NCI-H82 treated with DMSO at 0.1 percent for 48 hours (cell line): Measurements from ENCODE around the gene CDKL4.
"Not testable (repeated sequence)": the region's sequence is repeated elsewhere in the genome, so short reads cannot be mapped to it uniquely, and the experiment has no call there.

Source experiments
- DNase-seq: peaks from one replicate; lab custom pipeline; 2025; ENCODE audit not compliant: unreplicated experiment; lab: John Stamatoyannopoulos, UW

The CDKL4 gene

DNA sequence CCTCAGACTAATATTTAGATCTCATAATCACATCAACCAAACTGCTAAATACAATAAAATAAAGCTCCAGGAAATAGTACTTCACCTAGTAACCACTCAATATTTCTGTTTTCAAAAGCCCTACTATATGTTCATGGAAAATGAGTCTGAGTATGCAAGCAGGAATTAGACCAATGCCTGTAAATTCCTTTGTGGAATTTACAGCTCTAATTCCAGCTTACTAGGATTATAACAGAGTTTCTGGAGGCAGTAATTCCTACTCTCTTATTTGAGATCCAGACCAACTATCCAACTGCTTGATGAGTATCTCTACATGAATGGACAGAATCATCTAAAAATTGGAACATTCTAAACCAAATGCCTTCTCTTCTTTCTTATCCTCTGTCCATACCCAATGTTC, 11.6 kb downstream of the CDKL4 start:
- DNase-seq, result no peak

DNA sequence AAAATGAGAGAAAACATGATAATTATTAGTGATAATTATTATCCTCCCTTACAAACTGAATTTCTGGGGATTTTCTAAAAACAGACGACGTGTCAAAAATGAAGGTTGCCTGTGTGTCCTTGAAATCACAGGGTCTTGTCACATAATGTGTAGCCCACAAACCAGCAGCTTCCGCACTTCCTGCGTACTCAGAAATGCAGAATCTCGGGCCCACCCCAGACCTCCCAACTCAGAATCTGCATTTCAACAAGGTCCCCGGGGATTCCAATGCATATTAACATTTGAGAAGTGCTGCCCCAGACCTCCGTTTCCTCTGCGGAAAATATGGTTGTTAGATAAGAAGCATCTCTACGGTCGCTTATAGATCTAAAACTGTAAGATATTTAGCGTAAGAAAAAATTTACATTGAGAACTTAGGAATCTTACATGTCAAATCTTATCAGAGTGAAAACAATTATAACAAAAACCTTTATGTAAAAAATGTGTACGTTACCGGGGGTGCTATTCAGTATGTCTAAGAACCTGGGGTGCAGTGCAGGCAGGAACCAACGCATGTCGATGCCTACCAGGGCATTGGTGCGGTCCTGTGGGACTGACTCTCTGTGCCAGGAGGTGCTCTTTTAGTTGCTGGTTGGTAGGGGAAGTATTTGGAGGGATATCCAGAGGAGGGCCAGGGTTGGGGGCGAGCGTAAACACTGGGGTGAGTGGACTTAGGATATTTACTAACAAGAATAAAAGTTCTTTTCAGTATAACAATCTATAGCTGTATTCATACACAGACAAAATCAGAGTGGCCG, 15.2 kb downstream of the CDKL4 start:
- no peak for DNase-seq

DNA sequence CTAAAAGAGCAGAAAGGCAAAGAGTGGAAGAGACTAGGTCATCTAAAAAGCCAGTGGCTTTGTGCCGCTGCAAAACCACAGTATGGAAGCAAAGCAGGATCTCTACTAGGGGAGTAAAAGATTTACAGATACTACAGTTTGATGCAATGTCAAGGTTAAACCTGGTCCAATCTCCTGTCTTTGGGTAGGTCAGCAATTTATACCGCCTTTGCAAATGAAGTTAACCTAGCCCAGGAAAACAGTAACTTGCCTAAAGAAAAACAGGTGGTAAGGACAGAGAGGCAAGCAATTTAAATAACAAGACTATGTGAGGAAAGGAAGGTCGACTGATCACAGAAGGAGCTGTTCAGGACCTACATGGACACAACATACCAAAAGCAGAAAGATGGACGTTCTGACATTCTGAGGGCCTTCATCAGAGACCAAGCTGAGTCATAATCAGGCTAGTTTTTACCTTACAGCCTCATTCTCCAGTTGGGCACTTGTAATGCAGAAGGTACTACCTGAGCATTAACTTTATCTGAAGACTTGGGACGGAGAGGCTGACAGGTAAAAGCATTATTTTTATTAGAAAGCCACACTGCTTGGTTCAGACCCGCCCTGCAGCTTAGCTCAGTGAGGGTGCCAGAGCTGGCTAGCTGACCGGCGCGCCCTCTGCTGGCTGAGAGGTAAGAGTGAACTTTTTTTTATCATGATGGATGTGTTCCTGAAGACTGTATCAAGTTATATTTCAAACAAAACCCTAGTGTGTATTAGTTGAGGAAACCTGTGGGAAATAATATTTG, 15.9 kb downstream of the CDKL4 start:
- DNase-seq, result peak; percentile 44

DNA sequence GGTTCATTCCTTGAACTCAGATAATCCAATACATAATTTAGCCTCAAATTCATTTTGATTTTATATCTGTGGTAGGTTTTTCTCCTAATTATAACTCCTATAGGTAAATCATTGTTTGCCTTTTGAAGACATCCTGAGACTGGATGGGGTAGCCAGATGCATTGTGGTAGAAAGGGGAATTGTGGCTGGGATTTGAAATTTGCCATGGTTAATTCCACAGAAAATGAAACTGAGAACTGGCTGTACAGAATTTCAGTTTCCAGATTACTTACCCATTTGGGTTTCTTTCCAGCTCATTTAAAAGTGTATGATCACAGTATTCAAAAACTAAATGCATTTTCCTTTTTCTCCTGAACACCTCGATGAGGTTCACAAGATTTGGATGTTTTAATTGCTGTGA, 18.2 kb downstream of the CDKL4 start:
- no peak for DNase-seq

DNA sequence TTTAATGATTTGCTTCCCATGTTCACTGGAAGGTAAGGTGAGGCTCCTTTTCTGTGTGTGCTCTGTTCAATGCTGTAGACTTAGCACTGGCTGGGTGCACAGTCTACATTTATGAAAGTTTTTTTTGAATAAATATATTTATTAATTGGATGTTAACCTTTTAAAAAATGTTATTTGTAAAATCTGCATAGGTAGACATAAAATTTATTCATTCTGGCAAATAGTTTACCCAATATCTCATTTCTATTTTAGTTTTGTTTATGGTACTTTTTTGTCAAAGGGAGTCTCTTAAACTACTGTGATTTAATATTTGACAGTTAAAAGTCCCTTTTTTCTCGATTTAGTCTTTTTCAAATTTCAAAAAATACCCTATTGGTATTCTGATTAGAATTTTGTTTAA, 19.9 kb downstream of the CDKL4 start:
- no peak for DNase-seq

DNA sequence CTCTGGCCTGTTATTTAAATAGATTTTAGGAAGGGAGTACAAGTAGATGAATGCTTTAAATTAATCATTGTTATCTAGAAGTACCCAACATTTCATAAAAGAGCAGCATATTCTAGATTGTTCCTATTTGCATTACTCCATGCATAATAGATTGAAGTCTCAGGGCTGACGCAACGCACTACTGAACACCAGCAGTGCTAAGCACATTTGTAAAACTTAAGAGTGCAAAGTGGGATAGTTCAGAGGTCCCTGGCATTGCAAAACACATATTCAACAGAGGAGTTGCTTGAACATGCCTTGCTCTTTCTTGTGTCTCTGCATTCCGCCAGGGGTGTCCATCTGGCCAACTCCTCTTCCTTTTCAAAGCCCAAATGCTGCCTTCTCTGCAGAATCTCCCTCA, 22.3 kb downstream of the CDKL4 start:
- no peak for DNase-seq

DNA sequence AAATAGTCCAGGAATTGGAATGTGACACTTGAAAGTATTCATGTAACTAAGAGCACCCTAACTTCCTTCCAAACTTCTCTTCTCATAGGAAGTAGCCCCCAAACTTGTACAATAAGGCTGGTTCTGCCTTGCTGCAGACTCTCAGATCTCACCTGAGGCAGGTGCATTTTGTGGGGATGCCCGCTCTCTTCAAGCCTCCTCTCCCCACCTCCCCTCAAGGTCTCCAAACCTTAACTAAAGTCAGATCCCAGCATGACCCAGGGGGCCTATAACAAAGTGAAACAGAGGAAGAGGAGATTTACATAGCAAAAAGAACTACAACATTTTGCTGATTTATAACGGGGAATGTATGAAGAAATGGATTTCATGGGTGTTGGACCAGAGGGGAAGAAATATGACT, 23.6 kb downstream of the CDKL4 start:
- DNase-seq, result no peak

DNA sequence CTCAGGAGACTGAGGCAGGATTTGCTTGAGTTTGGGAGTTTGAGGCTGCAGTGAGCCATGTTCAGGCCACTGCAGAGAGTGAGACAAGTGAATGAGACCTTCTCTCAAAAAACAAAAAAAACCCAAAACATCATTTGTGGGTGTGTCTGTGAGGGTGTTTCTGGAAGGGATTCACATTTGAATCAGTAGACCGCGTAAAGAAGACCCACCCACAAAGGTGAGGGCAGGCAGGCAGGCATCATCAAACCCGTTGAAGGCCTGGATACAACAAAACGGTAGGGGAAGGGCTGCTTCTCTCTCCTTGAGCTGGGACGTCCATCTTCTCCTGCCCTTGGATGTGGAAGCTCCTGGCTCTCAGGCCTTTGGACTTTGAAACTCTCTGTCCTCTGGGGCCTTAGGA, 25.4 kb downstream of the CDKL4 start:
- DNase-seq, result no peak

DNA sequence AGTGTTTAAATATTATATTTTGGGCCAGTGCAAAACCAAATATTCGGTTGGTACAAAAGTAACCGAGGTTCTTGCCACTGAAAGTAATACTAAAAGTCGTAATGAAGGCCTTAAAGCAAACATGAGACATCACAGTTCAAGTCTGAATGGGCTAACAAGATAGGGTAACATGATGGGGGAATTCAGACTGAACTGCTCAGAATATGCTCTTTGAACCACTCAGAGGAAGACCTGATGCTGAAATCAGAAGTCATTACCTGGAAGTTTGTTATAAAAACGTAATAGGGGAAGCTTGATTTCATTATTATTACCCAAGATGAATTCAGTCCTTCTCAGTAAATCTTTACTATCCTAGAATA, 26.6 kb downstream of the CDKL4 start:
- DNase-seq, result no peak

DNA sequence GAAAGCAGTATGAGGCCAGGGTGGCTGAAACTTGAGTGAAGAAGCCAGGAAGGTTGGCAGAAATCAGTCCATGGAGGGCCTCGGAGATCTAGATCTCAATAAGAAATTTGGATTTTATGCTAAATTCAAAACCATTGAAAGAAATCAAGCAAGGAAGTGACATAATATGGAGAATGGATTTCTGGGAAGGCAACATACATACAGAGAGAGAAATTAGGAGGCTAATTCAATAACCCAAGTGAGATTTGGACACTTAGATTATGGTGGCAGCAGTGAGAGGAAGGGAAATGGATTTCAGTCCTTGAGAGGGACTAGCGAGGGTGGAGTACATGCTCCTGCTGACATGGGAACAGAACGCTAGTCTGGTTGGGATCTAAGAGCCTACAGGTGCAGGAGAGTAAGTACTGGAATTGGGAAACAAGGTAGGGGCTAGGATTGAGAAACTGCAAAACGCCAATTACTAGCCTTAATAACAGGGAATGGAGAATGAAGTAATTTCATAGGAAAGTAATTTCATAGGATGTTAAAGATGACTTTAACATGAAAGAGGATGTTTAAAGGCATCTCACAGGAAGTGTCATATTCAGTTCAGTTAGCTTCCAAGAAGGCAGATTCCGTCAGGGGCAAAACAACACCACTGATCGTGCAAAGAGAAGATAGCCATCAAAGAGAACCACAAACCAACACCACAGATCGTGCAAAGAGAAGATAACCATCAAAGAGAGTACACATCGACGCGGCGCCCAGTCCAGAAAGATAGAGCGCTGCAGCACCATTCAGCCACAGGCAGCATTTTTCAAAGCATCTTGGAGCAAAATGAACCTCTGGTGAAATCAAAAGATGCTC, 27.2 kb downstream of the CDKL4 start:
- no peak for DNase-seq

DNA sequence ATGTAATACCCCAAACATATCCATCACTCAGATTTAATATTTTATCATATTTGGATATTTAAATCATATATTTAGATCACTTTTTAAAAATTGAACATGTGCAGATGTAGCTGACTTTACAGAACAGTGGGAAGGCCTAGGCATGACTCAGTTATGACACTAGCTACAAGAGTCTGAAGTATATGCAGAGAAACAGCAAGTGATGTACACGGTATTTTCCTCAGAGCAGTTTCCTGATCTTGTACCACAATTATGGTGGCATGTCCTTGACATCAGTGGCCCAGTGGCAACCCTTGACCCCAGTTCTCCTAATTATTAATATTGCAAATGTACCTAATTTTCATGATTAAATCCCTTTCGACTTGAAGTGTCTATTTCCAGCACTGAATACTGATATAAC, 28.2 kb downstream of the CDKL4 start:
- DNase-seq, result no peak

DNA sequence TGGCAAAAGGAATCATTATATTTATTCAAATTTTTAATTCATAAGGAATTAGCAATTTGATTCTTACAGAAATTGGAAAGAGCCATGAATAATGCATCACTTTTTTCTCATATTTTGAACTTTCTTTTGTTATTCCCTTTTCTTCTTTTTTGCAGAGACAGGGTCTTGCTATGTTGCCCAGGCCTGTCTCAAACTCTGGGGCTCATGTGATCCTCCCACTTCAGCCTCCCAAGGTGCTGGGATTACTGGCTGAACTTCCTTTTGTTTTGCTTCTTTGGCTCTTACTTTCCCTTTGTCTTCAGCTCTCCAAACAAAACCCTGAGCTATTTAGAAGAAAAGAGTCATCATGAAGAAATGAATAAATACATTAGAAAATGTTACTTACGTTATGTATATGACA, 30.8 kb downstream of the CDKL4 start:
- no peak for DNase-seq

DNA sequence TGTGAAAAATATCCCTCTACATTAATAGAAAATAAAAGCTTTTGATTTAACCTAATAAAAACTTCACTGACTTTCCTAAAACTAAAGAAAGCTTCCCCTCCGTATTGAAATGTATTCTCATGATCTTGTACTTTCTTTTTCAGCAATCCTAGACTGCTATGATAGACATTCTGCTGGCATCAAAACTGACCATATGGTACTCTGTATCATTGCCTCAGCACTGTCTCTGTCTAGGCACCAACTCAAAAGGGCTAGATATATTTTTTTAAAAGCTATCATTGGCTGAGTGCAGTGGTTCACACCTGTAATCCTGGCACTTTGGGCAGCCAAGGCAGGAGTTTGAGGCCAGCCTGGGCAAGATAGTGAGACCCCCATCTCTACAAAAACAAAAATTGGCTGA, 32.9 kb downstream of the CDKL4 start:
- no peak for DNase-seq

DNA sequence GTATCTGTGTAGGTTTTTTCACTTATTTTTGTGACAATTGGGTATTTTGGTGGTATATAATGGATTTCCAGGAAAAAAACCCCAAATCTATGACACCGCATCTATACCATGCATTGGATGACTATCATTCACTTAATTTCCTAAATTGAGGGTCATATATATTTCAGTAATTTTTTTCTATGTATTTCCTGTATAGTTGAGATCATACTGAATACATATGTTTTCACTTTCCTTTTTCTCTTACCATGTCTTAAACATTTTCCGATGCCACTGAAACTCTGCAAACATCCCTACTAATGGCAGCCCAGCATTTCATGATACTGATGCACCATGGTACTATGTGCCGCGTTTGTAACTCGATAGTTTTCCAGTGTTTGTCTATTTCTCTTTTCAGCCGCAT, 40.4 kb downstream of the CDKL4 start:
- DNase-seq, result no peak

DNA sequence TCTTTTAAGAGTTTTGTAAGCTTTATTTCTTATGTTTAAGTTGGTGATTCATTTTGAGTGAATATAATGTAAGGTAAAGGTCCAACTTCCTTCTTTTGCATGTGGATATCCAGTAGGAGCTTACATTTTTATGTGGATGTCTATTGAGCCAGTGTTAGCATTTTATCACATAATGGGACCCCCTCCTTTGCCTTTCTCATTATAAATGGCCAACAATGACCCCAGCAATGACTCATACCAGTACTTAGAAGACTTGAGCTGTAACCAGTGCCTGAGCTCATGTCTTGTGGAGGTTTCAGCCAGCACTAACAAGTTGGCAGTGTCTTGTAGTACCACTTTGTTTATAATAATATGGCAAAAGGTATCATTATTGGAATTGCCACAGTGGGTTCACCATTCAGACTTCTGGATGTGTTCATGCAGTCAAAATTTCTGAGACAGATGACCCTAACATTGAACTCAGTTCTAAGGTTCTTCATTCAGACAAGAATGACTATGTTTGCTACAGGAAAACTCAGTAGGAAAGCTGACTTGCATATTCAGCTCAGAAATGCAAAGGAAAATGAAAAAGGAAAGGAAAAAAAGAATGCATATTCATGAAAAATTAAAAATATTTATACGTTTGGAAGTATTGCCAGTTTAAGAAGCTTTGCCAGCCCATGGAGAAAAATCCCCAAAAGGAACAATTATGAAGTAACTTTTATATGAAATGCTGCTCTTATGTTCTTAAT, 41.0 kb downstream of the CDKL4 start:
- no peak for DNase-seq

DNA sequence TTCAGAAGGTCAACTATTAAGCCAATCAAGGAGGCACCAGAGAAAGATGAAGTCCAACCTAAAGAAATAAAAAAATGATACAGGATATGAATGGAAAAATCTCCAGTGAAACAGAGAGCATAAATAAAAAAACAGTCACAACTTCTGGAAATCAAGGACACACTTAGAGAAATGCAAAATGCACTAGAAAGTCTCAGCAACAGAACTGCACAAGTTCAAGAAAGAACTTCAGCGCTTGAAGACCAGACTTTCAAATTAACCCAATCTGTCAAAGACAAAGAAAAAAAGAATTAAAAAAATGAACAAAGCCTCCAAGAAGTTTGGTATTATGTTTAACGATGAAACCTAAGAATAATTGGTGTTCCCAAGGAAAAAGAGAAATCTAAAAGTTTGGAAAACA, 46.8 kb downstream of the CDKL4 start:
- not testable (repeated sequence) for DNase-seq

DNA sequence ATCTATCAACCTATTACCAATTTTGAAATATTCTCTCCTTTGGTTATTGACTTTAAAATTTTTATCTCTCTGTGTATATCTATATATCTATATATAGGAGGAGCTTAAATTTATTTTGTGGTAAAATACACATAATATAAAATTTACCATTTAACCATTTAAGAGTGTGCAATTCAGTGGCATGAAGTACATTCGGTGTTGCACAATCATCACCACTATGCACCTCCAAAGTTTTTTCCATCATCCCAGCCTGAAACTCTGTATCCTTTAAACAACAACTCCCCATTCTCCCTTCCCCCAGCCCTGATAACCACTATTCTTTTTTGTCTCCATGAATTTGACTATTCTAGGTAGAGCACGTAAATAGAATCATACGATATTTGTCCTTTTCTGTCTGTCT, 49.1 kb downstream of the CDKL4 start:
- no peak for DNase-seq

DNA sequence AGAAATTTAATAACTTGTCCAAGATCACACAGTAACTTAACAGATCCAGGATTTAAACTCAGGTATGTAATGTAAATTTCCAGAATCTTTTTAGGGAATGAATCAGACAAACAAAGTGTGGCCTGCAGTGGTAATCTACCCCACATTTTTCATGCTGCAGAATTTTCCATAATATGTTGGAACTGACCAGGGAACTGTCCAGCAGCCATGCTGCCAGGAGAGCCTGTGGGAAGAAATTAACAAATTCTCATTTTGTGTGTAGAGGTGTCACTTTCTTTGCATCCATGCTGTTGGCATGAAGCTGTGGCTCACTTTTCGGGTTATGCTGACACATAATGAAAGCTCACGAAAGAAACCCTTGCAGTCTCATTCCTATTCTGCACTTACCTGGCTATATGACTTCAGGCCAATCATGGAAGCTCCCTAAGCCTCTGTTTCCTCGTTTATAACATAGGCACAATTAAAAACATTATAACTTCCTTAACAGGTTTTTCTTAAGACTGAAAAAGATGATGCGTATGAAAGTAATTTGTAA, 54.7 kb downstream of the CDKL4 start:
- no peak for DNase-seq

DNA sequence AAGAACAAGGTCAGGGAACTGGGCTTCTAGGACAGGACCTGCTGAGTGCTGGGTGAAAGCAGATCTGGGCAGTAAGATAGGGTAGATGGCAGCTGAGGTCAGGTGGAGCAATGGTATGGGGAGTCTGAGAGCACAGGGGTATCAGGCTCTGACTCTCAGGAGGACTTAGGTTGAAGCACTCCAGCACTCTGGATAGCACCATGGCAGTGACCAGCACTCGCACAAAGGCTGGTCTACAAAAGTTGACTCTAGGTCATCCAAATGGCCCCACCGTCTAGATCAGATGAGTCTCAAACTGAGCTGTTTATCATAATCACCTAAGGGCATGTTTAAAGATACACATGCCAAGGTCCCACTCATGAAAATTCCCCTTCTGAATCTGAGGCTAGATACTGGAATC, 60.1 kb downstream of the CDKL4 start:
- DNase-seq, result no peak

DNA sequence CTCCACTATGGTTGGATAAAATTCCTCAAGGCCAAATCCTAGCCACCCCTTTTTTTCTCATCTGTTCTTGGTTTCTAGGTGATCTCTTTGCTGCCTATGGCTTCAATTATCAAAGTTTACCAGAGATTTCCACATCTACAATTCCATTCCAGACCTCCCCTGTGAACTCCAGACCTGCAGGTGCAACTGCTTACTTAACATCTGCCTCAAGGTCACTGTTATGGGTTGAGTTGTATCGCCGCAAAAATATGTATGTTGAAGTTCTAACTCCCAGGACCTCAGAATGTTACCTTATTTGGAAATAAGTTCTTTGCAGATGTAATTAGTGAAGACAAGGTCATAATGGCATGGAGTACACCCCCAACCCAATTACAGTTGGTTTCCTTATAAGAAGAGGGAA, 62.5 kb downstream of the CDKL4 start:
- DNase-seq, result no peak
